HTERT RPE-1 (cell line): Measurements from ENCODE around the gene SYT1.

Experiments
- in situ Hi-C: fragments of 300-500 bp; cut with MboI; formaldehyde crosslinking; loops from 4 replicates; pipeline ENCODE4 v1.14.3; 2020; ENCODE audit warnings: low sequenced_read_pairs

Gene SYT1

GRCh38 chr12:78891646-78892353 lies 27.2 kb downstream of the SYT1 start:
- in situ Hi-C loops = no loop called here

- in situ Hi-C loops = no loop called here
Measured at GRCh38 chr12:78898416-78898815, 33.8 kb downstream of the SYT1 start.

- in situ Hi-C loops = no loop called here
Measured at GRCh38 chr12:78914859-78915331, 50.3 kb downstream of the SYT1 start.

DNA sequence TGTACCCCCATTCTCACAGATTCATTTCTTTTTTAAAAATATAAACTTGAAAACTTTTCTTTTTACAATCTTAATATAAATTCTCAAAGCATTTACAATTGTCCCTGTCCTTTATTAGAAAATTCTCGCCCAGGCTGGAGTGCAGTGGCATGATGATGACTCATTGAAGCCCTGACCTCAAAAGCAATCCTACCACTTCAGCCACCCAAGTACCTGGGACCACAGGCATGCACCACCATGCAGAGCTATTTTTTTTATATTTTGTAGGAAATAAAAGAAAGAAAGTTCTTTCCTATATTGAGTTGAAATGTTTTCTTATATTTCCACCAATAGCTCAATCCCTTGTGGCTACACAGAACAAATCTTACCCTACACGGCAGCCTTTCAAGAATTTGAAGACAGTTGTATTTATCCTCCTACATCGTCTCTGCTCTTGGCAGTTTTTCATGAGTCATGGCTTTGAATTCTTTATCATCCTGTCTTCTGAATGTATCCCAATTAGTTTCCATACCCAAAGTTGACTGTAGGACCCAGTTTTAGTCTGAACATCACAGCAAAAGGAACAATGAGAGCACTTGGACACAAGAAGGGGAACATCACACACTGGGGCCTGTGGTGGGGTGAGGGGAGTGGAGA lies 52.4 kb downstream of the SYT1 start:
- in situ Hi-C loops = no loop called here

DNA sequence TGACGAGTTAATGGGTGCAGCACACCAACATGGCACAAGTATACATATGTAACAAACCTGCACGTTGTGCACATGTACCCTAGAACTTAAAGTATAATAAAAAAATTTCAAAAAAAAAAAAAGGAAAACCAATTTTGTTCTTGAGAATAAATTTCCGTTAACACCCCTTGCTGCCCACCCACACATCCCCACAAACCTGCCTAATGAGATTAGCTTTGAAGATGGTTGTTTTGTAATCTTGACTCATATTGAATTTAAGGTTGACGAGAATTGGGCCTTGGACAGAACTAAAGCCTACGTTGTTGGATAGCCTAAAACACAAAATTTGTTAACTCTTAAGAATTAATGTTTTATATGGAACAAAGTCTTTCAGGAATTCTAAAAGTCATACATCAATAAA lies 52.9 kb downstream of the SYT1 start:
- in situ Hi-C loops = no loop called here

- in situ Hi-C loops = no loop called here
Measured at GRCh38 chr12:78918268-78918667, 53.7 kb downstream of the SYT1 start.

DNA sequence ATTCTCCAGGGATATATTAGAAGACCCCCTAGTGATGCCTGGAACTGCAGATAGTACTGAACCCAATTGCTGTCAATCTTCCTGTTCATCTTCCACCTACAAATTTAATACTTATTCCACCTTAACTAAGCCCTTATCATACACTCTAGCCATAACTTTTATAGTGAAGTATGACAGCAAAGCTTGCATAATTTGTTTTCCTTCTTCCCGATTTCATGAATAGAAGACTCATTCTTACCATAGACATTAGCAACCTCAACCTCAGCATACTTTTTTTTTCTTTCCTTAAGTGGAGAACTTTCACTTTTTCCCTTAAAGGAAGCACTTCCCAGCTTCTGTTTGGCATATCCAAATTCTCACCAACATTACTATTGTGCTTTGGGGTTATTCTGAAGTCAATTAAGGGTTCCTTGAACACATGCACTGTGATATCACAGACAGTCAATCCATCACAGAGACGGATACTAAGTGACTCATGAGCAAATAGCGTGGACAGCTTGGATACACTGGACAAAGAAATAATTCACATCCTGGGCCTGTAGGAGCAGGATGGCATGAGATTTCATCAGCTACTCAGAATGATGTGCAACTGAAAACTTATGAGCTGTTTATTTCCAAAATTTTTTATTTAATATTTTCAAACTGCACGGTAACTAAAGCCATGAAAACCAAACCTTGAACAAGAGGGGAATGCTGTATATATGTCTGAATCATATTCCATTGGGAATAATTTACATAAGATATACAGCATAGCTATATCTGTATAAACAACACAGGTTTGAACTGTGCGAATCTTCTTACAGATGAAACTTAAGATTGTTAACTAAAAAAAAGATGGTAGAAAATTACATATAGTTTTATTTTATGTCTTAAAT lies 63.9 kb downstream of the SYT1 start:
- in situ Hi-C loops = no loop called here

DNA sequence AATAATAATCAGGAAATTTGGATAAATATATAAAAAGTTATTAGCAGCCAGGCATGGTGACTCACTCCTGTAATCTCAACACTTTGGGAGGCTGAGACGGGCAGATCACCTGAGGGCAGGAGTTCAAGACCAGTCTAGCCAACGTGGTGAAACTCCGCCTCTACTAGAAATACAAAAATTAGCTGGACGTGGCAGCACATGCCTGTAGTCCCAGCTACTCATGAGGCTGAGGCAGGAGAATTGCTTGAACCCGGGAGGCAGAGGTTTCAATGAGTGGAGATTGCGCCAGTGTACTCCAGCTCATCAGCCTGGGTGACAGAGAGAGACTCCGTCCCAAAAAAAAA lies 64.5 kb downstream of the SYT1 start:
- in situ Hi-C loops = no loop called here

DNA sequence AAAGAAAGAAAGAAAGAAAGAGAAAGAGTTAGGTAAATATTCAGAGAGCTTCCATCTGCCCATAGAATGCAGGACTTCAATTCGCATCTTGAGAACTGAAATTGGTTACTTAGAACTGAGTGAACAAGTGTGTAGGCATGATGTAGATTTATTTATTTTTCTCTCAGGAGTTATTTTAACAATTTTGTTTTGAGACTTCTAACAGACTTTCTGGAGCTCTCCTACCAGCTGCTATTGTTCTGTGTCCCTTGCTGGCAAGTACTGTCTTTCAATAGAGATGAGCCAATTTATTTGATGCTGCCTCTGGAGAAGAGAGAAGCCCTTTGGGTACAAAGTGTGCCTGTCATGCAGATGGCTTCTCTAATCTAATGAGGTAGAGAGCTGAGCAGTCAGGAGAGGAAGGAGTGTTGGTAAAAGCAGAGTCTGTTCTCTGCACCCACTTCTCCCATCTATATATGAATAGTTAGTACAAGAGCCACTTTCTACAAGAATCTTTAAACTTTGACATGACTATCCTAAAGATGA lies 67.0 kb downstream of the SYT1 start:
- in situ Hi-C loops = no loop called here

GRCh38 chr12:78933014-78933413 lies 68.4 kb downstream of the SYT1 start:
- in situ Hi-C loops = no loop called here

DNA sequence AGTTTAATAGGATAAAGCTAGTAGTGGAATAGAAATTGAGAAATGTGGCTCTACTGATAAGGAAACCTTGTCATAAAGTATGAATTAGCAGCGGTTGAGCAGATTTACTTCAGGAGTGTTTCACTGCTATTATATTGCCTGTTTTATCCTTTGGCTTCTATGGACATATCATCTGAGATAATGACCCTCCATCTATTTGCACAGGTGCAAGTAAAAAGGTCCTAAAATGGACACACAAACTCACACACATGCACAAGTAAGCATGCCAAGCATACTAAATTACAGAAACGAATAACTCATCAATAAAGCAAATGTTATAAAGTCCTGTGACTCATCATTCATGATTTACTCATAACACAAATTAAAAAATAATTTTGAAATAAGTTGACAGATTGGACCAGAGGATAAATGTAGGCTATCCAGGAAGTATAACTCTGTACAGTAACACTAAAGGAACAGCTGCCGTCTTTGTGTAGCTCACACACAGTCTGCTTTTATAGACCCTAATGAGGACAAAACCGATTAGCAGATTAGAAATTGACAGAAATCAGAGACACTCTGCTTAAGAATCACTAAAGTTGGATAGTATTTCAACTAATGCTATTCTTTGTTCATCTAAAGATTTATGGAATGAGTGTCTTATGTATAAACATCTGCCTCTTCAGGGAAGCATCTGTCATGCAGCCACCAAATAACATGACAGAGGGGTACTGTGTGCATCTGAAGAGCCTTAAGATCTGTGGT lies 73.9 kb downstream of the SYT1 start:
- in situ Hi-C loops = no loop called here

DNA sequence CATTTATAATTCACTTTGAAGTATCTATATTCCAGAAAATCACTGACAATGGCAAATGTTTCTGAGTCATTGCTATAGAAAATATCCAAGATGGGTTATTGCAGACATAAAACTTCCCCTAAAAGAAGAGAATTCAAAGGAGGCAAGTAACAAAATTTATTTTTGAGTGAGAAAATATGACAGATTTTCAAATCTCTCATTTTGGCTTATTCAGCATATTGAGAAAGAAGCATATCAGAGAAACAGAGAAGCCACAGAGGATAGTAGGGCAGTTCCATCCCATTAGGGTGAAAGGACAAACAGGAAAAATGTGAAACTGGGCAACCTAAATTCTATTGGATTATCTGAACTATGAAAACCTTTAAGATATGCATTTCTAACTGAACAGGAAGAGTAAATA lies 85.0 kb downstream of the SYT1 start:
- in situ Hi-C loops = no loop called here

DNA sequence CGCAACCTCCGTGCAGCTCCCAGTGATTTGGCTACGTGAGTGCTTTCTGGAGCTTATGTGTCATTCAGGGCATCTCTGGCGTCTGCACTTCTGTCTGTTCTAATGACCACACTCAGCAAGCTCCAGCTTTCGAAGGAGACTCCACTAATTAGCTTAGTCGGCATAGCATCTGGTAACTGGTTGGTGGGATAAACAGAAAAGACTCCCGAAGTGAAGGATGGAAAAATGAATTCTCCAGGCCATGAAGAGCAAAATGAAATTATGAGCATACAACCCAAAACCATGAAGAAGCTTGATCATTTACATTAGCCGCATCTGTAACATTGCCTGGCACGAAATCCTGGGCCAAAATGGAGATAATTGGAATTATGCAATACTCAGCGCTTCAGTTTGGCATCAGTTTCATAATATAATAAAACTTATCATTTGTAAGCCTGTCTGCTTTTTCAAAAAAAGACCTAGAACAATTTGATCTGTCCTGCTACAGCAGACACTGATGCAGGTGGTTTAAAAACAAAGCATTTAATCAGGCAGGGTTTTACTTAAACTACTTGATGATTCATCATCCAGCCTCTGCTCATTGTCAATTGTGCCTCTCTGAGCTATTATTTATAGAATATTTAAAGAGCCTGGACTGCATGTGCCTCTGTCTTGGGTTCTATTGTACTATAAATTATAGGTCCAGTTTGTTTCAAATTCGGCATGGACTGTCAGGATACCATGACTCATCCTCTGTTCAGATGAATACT lies 87.4 kb downstream of the SYT1 start:
- in situ Hi-C loops = no loop called here

DNA sequence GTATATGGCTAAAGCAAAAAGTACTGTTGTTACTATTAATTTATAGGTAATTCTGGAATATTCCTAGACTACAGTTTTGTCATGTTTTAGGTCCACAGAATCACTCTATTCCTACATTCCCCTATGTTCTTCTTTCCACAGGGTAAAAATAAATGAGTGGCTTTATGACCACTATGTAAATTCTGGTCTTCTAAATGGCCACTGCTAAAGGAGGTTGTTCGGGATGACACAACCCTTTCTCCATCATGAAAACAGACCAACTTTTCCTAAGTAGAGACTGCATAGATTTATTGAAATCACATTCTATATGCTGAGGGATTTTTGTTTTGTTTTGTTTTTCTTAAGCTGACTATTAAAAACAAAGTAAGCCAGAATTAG lies 88.0 kb downstream of the SYT1 start:
- in situ Hi-C loops = no loop called here

- in situ Hi-C loops = no loop called here
Measured at GRCh38 chr12:78958941-78959340, 94.4 kb downstream of the SYT1 start.

DNA sequence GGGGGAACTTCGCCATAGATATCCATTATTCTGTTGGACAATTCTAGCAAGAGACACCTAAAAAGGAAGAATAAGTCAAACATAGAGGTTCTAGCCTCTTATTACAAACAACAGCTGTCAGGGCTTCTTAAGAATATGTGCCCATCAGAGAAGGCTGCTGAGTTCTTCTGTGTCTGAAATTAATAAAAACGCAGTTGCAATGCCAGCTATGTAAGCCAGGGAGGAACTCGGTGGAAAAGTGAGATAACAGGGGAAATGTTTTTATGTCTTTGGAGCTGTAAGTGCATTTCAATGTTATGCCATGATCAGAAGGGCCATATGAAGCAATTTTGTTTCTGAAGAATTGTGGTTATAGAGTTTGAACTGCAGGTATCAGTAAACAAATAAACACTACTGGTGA lies 95.0 kb downstream of the SYT1 start:
- in situ Hi-C loops = no loop called here

DNA sequence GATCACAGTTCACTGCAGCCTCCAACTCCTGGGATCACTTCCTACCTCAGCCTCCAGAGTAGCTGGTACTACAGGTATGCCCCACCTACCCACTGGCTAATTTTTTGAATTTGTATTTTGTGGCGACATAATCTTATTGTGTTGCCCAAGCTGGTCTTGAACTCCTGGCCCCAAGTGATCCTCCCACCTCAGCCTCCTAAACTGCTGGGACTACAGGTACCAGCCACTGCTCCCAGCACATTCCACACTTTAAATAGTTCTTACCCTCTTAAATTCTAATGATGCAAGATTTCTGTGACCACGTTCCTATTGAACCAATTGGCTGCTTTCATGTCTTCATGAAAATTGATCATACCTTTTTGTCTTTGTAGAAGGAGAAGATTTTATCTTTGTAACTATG lies 96.6 kb downstream of the SYT1 start:
- in situ Hi-C loops = no loop called here

DNA sequence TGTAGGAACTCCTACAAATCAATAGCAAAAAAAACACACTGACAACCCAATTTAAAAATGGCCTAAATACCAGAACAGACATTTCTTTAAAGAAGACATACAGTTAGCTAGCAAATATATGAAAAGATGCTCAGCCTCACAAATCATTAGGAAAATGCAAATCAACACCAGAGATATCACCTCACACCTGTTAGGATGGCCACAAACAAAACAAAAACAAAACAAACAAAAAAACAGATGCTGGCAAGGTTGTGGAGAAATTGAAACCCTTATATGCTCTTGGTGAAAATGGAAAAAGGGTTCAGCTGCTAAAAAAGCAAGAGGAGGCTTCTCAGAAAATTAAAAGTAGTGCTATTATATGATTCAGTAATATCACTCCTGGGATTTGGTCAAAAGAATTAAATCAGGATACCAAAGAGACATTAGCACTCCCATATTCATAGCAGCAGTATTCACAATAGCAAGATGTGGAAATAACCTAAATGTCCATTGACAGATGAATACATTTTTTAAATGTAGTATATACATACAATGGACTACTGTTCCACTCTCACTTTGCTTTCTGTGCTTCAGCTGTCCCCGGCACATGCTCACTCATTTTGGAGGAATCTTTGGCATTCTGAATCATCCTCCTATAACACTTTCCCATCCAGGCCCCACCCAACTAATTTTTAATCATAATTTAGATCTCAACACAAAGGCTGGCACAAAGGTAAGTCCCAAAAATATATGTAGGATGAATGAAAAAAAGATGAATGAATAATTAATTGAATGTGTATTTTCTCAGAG lies 99.1 kb downstream of the SYT1 start:
- in situ Hi-C loops = no loop called here

DNA sequence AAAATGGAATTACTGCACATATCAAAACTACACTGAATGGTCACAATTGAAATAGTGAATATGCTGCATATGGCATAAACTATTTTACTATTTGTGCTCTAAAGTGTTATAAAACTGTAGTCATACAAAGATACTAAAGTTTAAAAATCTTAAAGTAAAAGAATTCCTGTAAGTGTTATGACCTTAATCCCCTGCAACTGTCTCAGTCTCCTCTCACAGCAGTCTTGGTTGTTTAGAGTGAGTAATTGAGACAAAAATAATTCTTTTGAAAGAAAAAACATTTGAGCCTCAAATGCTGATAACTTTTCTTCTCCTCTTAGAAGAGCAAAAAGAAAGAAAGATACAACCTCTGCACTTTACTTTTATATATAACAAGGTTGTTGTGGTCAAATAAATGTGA lies 99.9 kb downstream of the SYT1 start:
- in situ Hi-C loops = no loop called here

GRCh38 chr12:78966062-78966461 lies 101.5 kb downstream of the SYT1 start:
- in situ Hi-C loops = no loop called here
